Stimulated activated CD8-positive, alpha-beta memory T cell treated with anti-CD3 and anti-CD28 coated beads, Interleukin-4, amount 100 ng/mL, for 24 hours (primary cell): ENCODE measurements around the gene F11R.
"Not testable (repeated sequence)": the region's sequence is repeated elsewhere in the genome, so short reads cannot be mapped to it uniquely, and the experiment has no call there.

Source experiments
- DNase-seq: peaks from one replicate; pipeline ENCODE4 v3.0.0-alpha.2; 2020; ENCODE audit warnings: low read depth

F11R gene

GRCh38 chr1:161013131-161013487 lies 7.8 kb downstream of the F11R start:
- no peak for DNase-seq

GRCh38 chr1:161012420-161012819 lies 8.5 kb downstream of the F11R start:
- no peak for DNase-seq

- DNase-seq = no peak
These were observed 11.2 kb downstream of the F11R start for GRCh38 chr1:161009602-161010211.

GRCh38 chr1:161008869-161009510 lies 12.0 kb downstream of the F11R start:
- no peak for DNase-seq

GRCh38 chr1:161007369-161007768 lies 13.6 kb downstream of the F11R start:
- no peak for DNase-seq

- no peak for DNase-seq
These were observed 14.4 kb downstream of the F11R start for GRCh38 chr1:161006563-161006962.

- DNase-seq = no peak
These were observed 19.4 kb downstream of the F11R start for GRCh38 chr1:161001525-161001924.

GRCh38 chr1:161000736-161001480 lies 20.0 kb downstream of the F11R start:
- no peak for DNase-seq

GRCh38 chr1:160999376-160999775 lies 21.6 kb downstream of the F11R start:
- no peak for DNase-seq

- DNase-seq = no peak
These were observed 23.5 kb downstream of the F11R start for GRCh38 chr1:160997323-160998038.

GRCh38 chr1:160996178-160996577 lies 24.8 kb downstream of the F11R start:
- DNase-seq = no peak

GRCh38 chr1:160993544-160994193 lies 27.3 kb downstream of the F11R start:
- no peak for DNase-seq

GRCh38 chr1:160992036-160992435 lies 28.9 kb downstream of the F11R start:
- DNase-seq = not testable (repeated sequence)

- DNase-seq = no peak
These were observed 33.4 kb downstream of the F11R start for GRCh38 chr1:160987359-160988050.

- no peak for DNase-seq
These were observed 35.2 kb downstream of the F11R start for GRCh38 chr1:160985723-160986122.

- DNase-seq = no peak
These were observed 39.2 kb downstream of the F11R start for GRCh38 chr1:160981584-160982411.

- DNase-seq = no peak
These were observed 41.7 kb downstream of the F11R start for GRCh38 chr1:160979286-160979685.

GRCh38 chr1:160978510-160978927 lies 42.4 kb downstream of the F11R start:
- DNase-seq = no peak

- DNase-seq = no peak
These were observed 45.9 kb downstream of the F11R start for GRCh38 chr1:160975026-160975425.

GRCh38 chr1:160973491-160973890 lies 47.5 kb downstream of the F11R start:
- DNase-seq = no peak

GRCh38 chr1:160972939-160973338 lies 48.0 kb downstream of the F11R start:
- no peak for DNase-seq
